NCI-H2107 treated with DMSO at 0.1 percent for 48 hours (cell line): ENCODE measurements around the gene HPSE2.

Experiments
- DNase-seq: peaks from one replicate; lab custom pipeline; 2025; ENCODE audit not compliant: unreplicated experiment; lab: John Stamatoyannopoulos, UW

HPSE2 gene

DNA sequence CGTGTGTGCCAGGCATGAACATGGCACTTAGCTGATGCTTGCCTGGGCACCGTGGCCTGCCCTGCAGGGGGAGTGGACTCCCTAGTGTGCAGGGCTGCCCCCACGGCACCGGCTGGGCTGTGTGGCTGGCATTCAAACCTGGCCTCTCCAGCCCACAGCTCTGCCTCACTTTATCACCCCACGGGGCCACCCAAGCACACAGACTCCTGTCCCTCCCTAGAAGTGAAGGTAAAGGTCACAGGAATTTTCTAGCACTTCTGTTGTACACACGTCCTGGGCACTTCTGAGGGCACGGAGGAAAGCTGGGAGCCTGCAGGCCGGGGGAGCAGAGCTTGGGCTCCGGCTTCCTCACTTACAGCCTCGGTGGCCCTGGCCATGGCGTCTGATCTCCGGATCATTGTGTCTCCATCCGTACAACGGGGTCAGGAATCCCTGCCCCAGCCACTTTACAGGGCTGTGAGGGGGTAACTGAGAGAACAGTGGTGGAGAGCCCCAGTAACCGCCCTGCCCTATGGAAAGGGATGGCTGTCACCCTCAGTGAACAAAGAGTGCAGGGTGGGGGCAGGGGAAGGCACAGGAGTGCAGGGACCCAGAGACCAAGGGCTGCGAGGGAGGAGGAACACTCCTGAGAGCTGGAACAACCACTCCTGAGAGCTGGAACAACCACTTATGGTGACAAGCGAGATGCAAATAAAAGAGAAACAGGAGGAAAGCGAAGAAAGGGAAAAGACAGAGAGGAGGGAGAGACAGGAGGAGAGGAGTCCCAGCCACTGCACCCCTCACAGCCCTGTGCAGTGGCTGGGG, 816.8 kb downstream of the HPSE2 start:
- DNase-seq = no peak

DNA sequence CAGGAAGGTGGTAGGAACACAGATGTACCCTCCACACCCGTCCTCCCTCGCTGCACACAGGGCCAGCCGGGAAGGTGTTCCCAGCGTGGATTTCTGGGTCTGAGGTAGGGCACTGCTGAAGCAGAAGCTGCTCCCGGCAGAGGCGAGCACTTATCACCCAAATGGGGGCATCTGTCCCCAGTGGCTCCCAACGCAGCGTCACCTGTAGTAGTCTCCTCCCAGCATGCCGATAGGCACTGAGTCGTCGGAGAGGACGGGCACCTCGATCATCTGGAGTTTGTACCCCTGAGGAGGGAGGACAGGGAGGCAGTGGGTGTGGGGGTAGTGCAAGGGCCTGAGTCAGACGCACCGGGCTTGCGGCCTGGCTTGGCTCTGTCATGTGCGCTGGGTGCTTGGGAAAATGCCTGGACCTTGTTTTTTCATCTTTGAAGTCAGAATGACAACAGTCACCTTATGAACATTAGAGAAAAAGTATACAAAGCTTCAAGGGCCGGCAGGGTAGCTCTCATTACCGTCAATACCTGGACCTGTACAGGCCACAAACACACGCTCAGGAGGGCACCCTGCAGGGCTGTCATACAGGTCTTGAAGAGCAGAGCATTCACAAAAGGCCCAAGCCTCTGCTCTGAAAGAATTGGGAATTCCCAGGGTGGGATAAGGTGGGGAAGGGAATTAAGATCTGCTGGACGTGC, 817.5 kb downstream of the HPSE2 start:
- DNase-seq = no peak

DNA sequence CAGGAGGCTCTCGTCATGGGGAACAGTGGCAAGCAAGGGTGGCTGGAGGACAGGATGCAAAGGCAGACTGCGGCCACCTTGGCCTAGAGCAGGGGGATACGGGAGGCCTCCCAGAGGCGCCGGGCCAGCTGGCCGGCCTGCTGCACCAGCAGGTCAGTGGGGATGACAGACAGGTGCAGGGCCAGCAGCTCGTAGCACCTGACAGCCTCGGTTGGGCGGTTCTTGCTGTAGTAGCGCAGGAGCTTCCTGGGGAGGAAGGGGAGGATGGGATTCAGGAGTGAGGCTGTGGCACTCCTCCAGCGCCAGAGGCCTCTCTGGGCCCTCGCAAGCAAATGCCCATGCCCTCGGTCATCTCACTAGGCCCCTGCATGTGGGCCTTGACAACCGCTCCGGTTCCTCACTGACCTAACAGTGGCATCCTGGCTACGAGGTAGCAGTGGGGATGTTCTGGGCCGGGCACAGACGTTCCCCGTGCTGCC, 818.1 kb downstream of the HPSE2 start:
- no peak for DNase-seq

DNA sequence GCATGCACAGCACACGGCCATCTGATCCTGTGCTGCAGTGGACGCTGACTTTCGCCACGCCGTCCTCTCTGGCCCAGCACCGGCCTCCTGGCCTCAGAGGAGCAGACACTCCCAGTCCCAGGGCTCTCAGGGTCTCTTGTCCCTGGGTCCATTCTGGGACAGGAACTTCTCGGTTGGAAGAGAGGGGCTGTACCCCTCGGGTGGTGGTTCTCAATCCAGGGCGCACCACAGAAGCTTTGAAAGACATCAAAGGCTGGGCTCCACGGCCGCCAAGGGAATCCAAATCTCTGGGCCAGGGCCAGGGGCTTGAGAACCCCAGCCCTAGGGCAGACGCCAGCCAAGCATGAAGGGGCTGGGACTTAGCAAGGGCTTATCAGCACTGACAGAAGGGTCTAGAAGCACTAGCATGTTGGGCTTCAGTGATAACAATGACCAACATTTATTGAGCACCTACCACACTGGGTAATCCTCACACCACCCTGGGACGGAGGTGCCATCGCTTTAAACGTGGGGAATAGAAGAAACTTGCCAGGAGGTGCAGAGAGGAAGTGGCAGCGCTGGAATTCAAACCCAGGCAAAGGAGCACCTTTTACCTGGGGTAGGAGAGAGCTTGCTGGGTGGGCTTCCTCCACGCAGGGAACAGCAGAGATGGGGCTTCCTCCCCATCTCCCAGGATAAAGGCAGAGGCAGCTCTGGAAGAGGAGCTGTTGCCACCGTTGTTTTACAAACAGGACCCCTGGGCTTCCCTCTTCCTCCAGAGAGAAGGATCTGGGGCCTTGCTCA, 818.9 kb downstream of the HPSE2 start:
- DNase-seq = no peak

DNA sequence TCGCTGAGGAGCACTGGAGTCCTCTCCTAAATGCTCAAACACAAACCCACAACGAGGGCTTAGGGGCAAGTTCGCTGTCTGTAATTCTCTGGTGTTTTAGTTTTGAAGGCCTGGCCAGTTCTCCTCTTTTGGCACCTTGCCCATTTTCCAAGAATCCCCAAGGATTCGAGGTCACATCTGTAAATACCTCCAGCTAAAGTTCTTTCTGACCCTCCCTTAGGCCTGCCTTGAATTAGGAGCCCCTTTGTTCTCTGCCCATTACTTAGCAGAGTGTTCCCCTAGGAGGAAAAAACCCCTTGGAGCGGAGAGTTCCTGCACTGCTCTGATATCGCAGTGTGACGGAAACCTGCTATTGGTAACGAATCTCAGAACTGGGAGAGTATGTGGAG, 819.9 kb downstream of the HPSE2 start:
- DNase-seq = no peak

DNA sequence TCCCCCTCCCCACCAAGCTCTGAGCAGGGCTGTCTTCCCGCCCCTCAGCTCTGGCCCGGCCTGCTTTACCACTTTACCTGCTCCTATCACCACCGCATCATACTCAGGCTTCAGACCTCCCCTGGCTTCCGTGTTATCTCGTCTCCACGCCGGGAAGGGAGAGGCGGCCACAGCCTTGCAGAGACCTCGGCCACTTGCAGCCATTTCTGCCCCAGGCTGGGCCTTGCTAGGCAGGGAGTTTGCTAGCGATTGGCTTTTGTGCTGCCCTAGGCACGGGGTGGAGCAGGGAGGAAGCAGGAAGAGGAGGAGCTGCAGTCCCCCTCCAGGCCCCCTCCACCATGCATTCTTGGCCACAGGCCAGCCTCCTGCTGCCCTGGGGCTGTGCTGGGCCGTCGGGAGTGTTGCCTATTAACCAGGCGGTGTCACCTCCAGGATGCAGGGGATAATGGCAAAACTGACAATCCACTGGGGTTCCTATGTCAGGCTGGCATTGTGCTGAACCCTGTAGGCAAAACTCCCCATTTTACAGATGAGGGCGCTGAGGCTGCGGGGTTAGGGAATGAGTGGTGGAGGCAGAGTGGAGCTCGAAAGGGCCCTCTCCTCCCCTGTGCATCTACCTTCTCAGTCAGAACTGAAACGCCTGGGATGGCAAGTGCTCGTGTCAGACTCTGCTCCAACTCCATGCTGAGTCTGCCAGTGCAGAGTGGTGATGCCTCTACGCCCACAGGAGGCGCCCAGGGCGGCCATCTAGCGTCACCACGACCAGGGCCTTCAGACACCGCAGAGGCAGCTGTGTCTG, 820.5 kb downstream of the HPSE2 start, which contains the start of gene PYROXD2:
TSS of gene PYROXD2 (minus strand) at position 251 of the 799 bp plus-strand sequence. CDS start at position 204, 47 bp downstream.
- DNase-seq = peak; percentile 34

DNA sequence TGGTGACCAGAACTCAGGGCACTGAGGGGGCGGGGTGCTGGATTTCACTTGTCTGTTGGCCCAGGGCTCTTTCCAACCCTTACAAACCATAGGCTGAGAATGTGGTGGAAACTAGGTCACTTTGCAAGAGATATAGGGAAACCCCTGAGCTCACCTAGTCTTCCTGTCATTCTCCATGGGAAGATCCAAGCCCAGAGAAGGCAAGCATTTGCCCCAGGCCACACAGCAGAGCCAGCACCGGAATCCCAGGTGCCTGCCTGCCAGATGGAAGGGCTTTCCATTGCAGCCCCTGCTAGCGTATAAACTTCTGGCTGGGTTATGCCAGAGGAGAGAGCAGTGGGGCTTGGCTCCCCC, 821.1 kb downstream of the HPSE2 start:
- no peak for DNase-seq

DNA sequence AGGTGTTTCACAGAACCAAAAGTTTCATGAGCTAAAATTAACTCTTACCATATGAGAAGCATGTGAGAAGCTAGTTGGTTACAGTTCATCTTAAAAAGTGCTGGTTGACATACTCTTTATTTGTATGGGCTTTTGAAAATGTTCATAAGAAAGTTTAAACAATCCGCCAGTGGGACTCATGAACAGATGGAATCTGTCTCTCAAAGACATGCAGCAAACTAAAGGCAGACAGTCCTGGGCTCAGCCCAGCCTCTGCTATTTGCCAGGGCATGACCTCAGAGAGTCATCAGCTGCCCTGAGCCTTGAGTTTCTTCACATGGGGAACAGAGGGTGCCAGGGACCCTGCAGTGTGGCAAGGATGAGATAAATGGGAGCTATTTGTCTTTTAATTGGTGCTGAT, 823.9 kb downstream of the HPSE2 start:
- DNase-seq = no peak

DNA sequence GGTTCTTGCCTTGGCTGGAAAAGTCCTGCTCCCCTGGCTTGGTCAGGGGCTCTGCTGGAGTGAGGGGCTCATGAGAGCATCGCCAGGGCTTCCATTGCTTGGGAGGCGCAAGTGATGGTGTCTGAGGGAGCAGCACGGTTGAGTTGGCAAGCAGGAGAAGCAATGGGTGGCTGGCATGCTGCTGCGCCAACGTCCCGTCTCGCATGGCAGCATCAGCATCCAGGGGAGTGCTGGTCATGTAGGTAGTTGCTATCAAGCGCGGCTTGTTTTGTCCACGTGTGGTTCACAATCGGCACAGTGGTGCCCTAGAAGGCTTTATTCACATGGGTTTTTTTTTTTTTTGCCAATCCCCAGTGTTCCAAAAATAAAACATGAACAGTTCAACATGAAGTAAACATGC, 824.5 kb downstream of the HPSE2 start:
- no peak for DNase-seq

DNA sequence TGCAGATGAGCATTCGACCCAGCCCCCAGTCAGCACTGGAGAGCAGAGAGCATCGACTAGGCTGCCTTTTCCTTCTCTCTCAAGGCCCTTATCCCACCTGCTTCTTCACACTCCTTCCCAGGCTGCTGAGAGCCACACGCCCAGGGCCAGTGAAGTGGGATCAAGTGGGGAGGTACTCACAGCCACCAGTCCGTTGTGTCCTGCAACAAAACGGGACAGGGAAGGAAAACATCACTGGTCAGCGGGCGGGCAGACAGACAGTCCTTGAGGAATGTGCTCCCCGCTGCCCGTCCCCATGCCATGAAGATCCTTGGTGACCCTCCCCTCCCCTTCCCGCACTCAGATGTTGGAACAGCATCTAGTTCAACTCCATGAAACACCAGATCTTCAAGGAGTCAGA, 824.9 kb downstream of the HPSE2 start:
- DNase-seq = no peak

DNA sequence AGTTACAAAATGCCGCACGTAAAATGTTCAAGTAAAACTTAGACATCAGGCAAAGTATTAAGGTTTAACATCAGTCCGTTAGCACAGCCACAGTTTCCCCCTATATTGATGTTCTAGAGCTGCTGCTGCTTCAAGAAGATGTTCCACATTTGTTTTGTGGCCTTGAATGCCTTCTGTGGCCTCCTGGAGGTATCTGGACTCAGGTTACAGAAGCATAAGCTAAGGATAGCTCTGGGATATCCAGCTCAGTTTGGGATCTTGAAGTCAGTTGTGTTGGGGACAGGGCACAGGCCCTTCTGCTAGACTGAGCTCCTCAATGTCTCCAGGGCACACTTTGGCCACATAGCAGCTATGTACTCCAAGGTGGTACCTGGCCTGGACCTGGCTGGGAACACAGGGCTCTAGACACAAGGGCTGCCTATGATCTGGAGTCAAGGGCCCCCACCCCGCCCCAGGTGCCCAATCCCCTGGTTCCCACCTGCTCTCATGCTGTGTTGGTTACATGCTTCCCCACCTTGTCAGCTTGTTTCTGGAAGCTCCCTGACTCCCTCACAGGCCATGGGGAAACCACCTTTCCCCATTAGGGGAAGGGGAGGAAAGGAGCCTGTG, 825.4 kb downstream of the HPSE2 start:
- DNase-seq = no peak

DNA sequence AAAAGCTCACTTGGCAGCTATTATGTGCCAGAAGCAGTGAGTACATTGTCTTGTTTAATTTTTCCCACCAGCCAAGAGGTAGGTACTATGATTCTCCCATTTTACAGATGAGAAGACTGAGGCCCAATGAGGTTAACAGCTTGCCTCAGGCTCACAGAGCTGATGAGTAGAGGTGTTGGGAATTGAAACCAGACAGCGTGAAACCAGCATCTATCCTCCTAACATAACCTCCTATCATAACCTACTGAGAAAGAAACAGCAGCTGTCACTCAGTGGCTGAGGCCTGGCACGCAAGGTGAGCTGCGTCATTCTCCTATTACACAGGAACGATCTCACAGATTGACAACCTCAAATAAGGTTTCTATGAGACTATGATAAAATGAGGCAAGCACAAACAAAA, 826.9 kb downstream of the HPSE2 start:
- no peak for DNase-seq

DNA sequence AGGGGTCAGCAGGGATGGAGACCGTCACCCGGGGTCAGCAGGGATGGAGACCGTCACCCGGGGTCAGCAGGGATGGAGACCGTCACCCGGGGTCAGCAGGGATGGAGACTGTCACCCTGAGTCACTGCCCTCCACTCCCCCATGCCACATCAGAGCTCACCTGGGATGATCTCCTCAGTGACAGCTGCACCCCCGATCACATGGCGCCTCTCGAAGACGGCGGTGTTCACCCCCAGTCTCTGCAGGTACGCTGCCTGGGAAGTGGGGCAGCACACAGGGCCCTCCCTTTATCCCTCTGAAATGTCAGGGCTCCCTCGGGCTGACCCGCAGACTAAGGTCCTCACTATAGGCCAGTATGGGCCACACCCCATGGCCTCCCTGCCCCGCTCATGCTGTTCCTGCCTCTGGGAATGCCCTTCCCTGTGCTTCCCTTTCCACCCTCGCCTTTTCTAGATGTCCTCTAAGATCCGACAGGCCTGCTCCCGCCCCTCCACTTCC, 827.9 kb downstream of the HPSE2 start:
- no peak for DNase-seq
